GM03348 (cell line): Measurements from ENCODE around the gene POLR2L.

Experiments
- DNase-seq: peaks from one replicate; pipeline ENCODE4 v3.0.0; 2012; ENCODE audit warnings: low spot score

The POLR2L gene

GRCh38 chr11:842370-843002 lies at the start of gene POLR2L, which contains the start of gene TSPAN4:
Gene POLR2L (minus strand): TSS chr11:842529. CDS start chr11:842508, 21 bp downstream.
Gene TSPAN4 (plus strand): TSS chr11:842852. CDS start chr11:850305, 7,453 bp downstream.
- DNase-seq, result peak; percentile 94

GRCh38 chr11:890794-891540 lies 48.6 kb upstream of the POLR2L start:
- no peak for DNase-seq

- DNase-seq, result no peak
These were observed 47.6 kb upstream of the POLR2L start for GRCh38 chr11:889687-890475.

- no peak for DNase-seq
These were observed 46.9 kb upstream of the POLR2L start for GRCh38 chr11:889257-889656.

- no peak for DNase-seq
These were observed 46.2 kb upstream of the POLR2L start for GRCh38 chr11:888310-889212.

- no peak for DNase-seq
These were observed 45.3 kb upstream of the POLR2L start for GRCh38 chr11:887589-887988.

GRCh38 chr11:886568-886967 lies 44.2 kb upstream of the POLR2L start:
- DNase-seq, result no peak

GRCh38 chr11:884578-885070 lies 42.3 kb upstream of the POLR2L start:
- DNase-seq, result no peak

- no peak for DNase-seq
These were observed 41.2 kb upstream of the POLR2L start for GRCh38 chr11:883527-883926.

- no peak for DNase-seq
These were observed 40.3 kb upstream of the POLR2L start for GRCh38 chr11:882596-882995.

GRCh38 chr11:880447-880846 lies 38.1 kb upstream of the POLR2L start:
- DNase-seq, result no peak

- no peak for DNase-seq
These were observed 35.2 kb upstream of the POLR2L start for GRCh38 chr11:877565-877964.

GRCh38 chr11:876545-876944 lies 34.2 kb upstream of the POLR2L start:
- DNase-seq, result no peak

- no peak for DNase-seq
These were observed 33.5 kb upstream of the POLR2L start for GRCh38 chr11:875769-876301.

- DNase-seq, result no peak
These were observed 32.9 kb upstream of the POLR2L start for GRCh38 chr11:875203-875602.

GRCh38 chr11:873706-874105 lies 31.4 kb upstream of the POLR2L start:
- DNase-seq, result no peak

GRCh38 chr11:872799-873198 lies 30.5 kb upstream of the POLR2L start:
- DNase-seq, result peak; percentile 32

- no peak for DNase-seq
These were observed 29.1 kb upstream of the POLR2L start for GRCh38 chr11:871472-871871.

GRCh38 chr11:870418-870817 lies 28.1 kb upstream of the POLR2L start:
- no peak for DNase-seq

GRCh38 chr11:870127-870413 lies 27.7 kb upstream of the POLR2L start:
- DNase-seq, result no peak

GRCh38 chr11:869399-870126 lies 27.2 kb upstream of the POLR2L start:
- no peak for DNase-seq
